Right atrium auricular region (tissue), 2 donors: Measurements from ENCODE around the gene VAPA. TPM values are rescaled to one million over a fixed set of nuclear protein-coding genes. Genes with fewer than 3 reads are reported as not detected.
A peak's percentile ranks its signal among the peaks of the same experiment; 100 is the strongest.

Source experiments
- DNase-seq: peaks from one replicate; pipeline ENCODE4 v3.0.0-alpha.2; 2019; ENCODE audit warnings: low spot score
- H3K27ac ChIP-seq, 2 donors: fragments of 200-600 bp; sonication (generic); 1 replicate in 1 of 2; 2 replicates in 1 of 2; pipeline ENCODE4 v1.5.1; 2016 to 2019
- H3K27me3 ChIP-seq, 2 donors: fragments of 200-600 bp; sonication (generic); one replicate each; pipeline versions ENCODE4 v1.5.1 to v1.6.0; 2017 to 2019
- H3K36me3 ChIP-seq: fragments of 200-600 bp; sonication (generic); one replicate; pipeline ENCODE4 v1.5.1; 2016
- H3K4me1 ChIP-seq, 2 donors: fragments of 200-600 bp; sonication (generic); one replicate each; pipeline versions ENCODE4 v1.5.1 to v1.6.0; 2017 to 2019
- H3K4me3 ChIP-seq, 2 donors: fragments of 200-600 bp; sonication (generic); 1 replicate in 1 of 2; 2 replicates in 1 of 2; pipeline ENCODE4 v1.5.1; 2017 to 2019; ENCODE audit warnings: mild to moderate bottlenecking in 1 of 2, moderate library complexity in 1 of 2
- H3K9me3 ChIP-seq, 2 donors: fragments of 200-600 bp; sonication (generic); one replicate each; pipeline ENCODE4 v1.5.1; 2019
- total RNA-seq, 2 donors: library from RNA; depleted of rRNA; stranded (reverse); fragments of >200 nt; gene quantifications; one replicate each; pipeline ENCODE4 v1.1.0, GENCODE V29; 2016
- TF ChIP-seq, protein P1 (sequence below), 2 donors: fragments of 200-600 bp; sonication (generic); IDR thresholded peaks; one replicate each; pipeline ENCODE4 v1.5.1; 2019; ENCODE audit warnings: antibody characterized with exemption in 2 of 2

The VAPA gene
- total RNA-seq, 2 donors from 2014 or later: 213 to 227 TPM

- peaks cover 0 to 16% of the 10 kb centered on the region in 2 donors for H3K4me1 ChIP-seq
- H3K27ac ChIP-seq: peak overlapping the region in 1 of 2 donors; percentile 38
- TF ChIP-seq, protein P1, sequence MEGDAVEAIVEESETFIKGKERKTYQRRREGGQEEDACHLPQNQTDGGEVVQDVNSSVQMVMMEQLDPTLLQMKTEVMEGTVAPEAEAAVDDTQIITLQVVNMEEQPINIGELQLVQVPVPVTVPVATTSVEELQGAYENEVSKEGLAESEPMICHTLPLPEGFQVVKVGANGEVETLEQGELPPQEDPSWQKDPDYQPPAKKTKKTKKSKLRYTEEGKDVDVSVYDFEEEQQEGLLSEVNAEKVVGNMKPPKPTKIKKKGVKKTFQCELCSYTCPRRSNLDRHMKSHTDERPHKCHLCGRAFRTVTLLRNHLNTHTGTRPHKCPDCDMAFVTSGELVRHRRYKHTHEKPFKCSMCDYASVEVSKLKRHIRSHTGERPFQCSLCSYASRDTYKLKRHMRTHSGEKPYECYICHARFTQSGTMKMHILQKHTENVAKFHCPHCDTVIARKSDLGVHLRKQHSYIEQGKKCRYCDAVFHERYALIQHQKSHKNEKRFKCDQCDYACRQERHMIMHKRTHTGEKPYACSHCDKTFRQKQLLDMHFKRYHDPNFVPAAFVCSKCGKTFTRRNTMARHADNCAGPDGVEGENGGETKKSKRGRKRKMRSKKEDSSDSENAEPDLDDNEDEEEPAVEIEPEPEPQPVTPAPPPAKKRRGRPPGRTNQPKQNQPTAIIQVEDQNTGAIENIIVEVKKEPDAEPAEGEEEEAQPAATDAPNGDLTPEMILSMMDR (IDR thresholded peaks at IDR 0.05): no peak
- no peaks in the 10 kb centered on the region for H3K36me3 ChIP-seq
- H3K9me3 ChIP-seq: no peaks in the 10 kb centered on the region
- no peak overlapping the region for H3K4me3 ChIP-seq
- no peaks in the 10 kb centered on the region for H3K27me3 ChIP-seq
- DNase-seq: no peak
Observed at GRCh38 chr18:9987931-9988330, 74.1 kb downstream of the VAPA start.

- TF ChIP-seq, protein P1 (IDR thresholded peaks at IDR 0.05): no peak
- Histone ChIP-seq H3K4me1 (peaks cover 0 to 16% of the 10 kb centered on the region in 2 donors), H3K27ac (no peak overlapping the region), H3K27me3 (no peaks in the 10 kb centered on the region), H3K9me3 (no peaks in the 10 kb centered on the region), H3K36me3 (no peaks in the 10 kb centered on the region), H3K4me3 (no peak overlapping the region)
- no peak for DNase-seq
Observed at GRCh38 chr18:9988665-9989064, 74.8 kb downstream of the VAPA start.

- H3K27ac ChIP-seq: no peak overlapping the region
- H3K36me3 ChIP-seq: no peaks in the 10 kb centered on the region
- H3K4me3 ChIP-seq: no peak overlapping the region
- H3K4me1 ChIP-seq: peaks cover 0 to 22% of the 10 kb centered on the region in 2 donors
- H3K9me3 ChIP-seq: no peaks in the 10 kb centered on the region
- TF ChIP-seq, protein P1 (IDR thresholded peaks at IDR 0.05): no peak
- no peaks in the 10 kb centered on the region for H3K27me3 ChIP-seq
- DNase-seq: no peak
Observed at GRCh38 chr18:9989481-9989880, 75.7 kb downstream of the VAPA start.

- Histone ChIP-seq H3K27ac (no peak overlapping the region), H3K4me3 (no peak overlapping the region), H3K9me3 (no peaks in the 10 kb centered on the region), H3K36me3 (no peaks in the 10 kb centered on the region), H3K4me1 (peaks cover 0 to 22% of the 10 kb centered on the region in 2 donors), H3K27me3 (no peaks in the 10 kb centered on the region)
- DNase-seq: no peak
- TF ChIP-seq, protein P1 (IDR thresholded peaks at IDR 0.05): no peak
Observed at GRCh38 chr18:9991011-9992000, 77.5 kb downstream of the VAPA start.

- DNase-seq: no peak
- no peaks in the 10 kb centered on the region for H3K9me3 ChIP-seq
- no peaks in the 10 kb centered on the region for H3K36me3 ChIP-seq
- H3K4me1 ChIP-seq: peaks cover 0 to 19% of the 10 kb centered on the region in 2 donors
- peak overlapping the region in 1 of 2 donors; percentile 39 for H3K27ac ChIP-seq
- H3K27me3 ChIP-seq: no peaks in the 10 kb centered on the region
- TF ChIP-seq, protein P1 (IDR thresholded peaks at IDR 0.05): no peak
- no peak overlapping the region for H3K4me3 ChIP-seq
Observed at GRCh38 chr18:9992300-9992972, 78.6 kb downstream of the VAPA start.
